Neural progenitor cell (in vitro differentiated cells): ENCODE data around the gene PROSER2. TPM values are rescaled to one million over a fixed set of nuclear protein-coding genes. Genes with fewer than 3 reads are reported as not detected.

Experiments used
- DNase-seq: peaks from one replicate; pipeline ENCODE4 v3.0.0-alpha.2; 2016; ENCODE audit warnings: low spot score
- H2AFZ ChIP-seq: fragments of 200-600 bp; sonication (generic); replicated peaks from 2 replicates; pipeline ENCODE4 v1.6.1; 2016; ENCODE audit warnings: antibody characterized with exemption
- H3F3A ChIP-seq: fragments of 200-600 bp; sonication (generic); 2 replicates; pipeline ENCODE4 v1.6.1; 2016; ENCODE audit warnings: antibody characterized with exemption, low read depth
- H3K27ac ChIP-seq: fragments of 200-600 bp; sonication (generic); 2 replicates; pipeline ENCODE4 v1.5.1; 2016; ENCODE audit warnings: mild to moderate bottlenecking
- H3K27me3 ChIP-seq: fragments of 200-600 bp; sonication (generic); 2 replicates; pipeline ENCODE4 v1.6.1; 2016; ENCODE audit warnings: mild to moderate bottlenecking, moderate library complexity
- H3K36me3 ChIP-seq: fragments of 200-600 bp; sonication (generic); 2 replicates; pipeline ENCODE4 v1.5.1; 2016
- H3K4me1 ChIP-seq: fragments of 200-600 bp; sonication (generic); 2 replicates; pipeline ENCODE4 v1.6.1; 2016; ENCODE audit warnings: mixed run types
- H3K4me2 ChIP-seq: fragments of 200-600 bp; sonication (generic); 2 replicates; pipeline ENCODE4 v1.6.1; 2016
- H3K4me3 ChIP-seq: fragments of 200-600 bp; sonication (generic); 2 replicates; pipeline ENCODE4 v1.5.1; 2016
- H3K79me2 ChIP-seq: fragments of 200-600 bp; sonication (generic); 2 replicates; pipeline ENCODE4 v1.6.1; 2016; ENCODE audit warnings: low read depth
- H3K9ac ChIP-seq: fragments of 200-600 bp; sonication (generic); 2 replicates; pipeline ENCODE4 v1.6.1; 2016
- H3K9me3 ChIP-seq: fragments of 200-600 bp; sonication (generic); 2 replicates; pipeline ENCODE4 v1.5.1; 2016; ENCODE audit warnings: low read depth
- H4K20me1 ChIP-seq: fragments of 200-600 bp; sonication (generic); 2 replicates; pipeline ENCODE4 v1.6.1; 2016; ENCODE audit warnings: low read depth
- H3K27ac Mint-ChIP-seq: 3 replicates; pipeline ENCODE4 v1.8.0; 2021; ENCODE audit warnings: mixed read lengths
- H3K27me3 Mint-ChIP-seq: 2 replicates; pipeline ENCODE4 v1.8.0; 2022; ENCODE audit warnings: low read depth, mild to moderate bottlenecking, inconsistent platforms, moderate library complexity, mixed read lengths; ENCODE audit not compliant: insufficient read depth
- H3K36me3 Mint-ChIP-seq: 3 replicates; pipeline ENCODE4 v1.8.0; 2021; ENCODE audit warnings: mixed read lengths
- H3K4me1 Mint-ChIP-seq: 3 replicates; pipeline ENCODE4 v1.8.0; 2021; ENCODE audit warnings: mixed read lengths
- H3K4me3 Mint-ChIP-seq: 3 replicates; pipeline ENCODE4 v1.8.0; 2021; ENCODE audit warnings: mild to moderate bottlenecking, moderate library complexity, mixed read lengths
- H3K9me3 Mint-ChIP-seq: 3 replicates; pipeline ENCODE4 v1.8.0; 2020; ENCODE audit warnings: mixed read lengths
- CTCF ChIP-seq: fragments of 200-600 bp; sonication (generic); IDR thresholded peaks from 2 replicates; pipeline ENCODE4 v1.5.1; 2017; ENCODE audit warnings: antibody characterized with exemption, mild to moderate bottlenecking
- EZH2 ChIP-seq: fragments of 200-600 bp; sonication (generic); IDR thresholded peaks from 2 replicates; pipeline ENCODE4 v1.6.1; 2017; ENCODE audit warnings: antibody characterized with exemption, mild to moderate bottlenecking, moderate library complexity
- EZH2phosphoT487 ChIP-seq: fragments of 200-600 bp; sonication (generic); IDR thresholded peaks from 2 replicates; pipeline ENCODE4 v1.6.1; 2017; ENCODE audit warnings: antibody characterized with exemption
- total RNA-seq: library from RNA; depleted of rRNA; stranded (reverse); fragments of >200 nt; gene quantifications from 2 replicates; pipeline ENCODE4 v1.2.3, GENCODE V29; 2015; ENCODE audit warnings: low replicate concordance

The PROSER2 gene
- total RNA-seq, 1 donor from 2014 or later = 2.3 TPM

- Histone ChIP-seq H3K27ac (no peak overlapping the region), H3K9me3 (no peaks in the 10 kb centered on the region), H3F3A (no peaks in the 10 kb centered on the region), H3K36me3 (no peaks in the 10 kb centered on the region), H3K4me1 (no peaks in the 10 kb centered on the region), H4K20me1 (no peaks in the 10 kb centered on the region), H3K27me3 (no peaks in the 10 kb centered on the region), H3K79me2 (no peaks in the 10 kb centered on the region), H2AFZ (no peak overlapping the region), H3K9ac (no peak overlapping the region), H3K4me3 (no peak overlapping the region), H3K4me2 (no peak overlapping the region)
- Mint-ChIP-seq H3K27ac (no peak overlapping the region), H3K9me3 (no peaks in the 10 kb centered on the region), H3K4me3 (no peak overlapping the region), H3K4me1 (no peaks in the 10 kb centered on the region), H3K27me3 (peaks cover 2% of the 10 kb centered on the region), H3K36me3 (peaks cover 2% of the 10 kb centered on the region)
- TF ChIP-seq EZH2phosphoT487 = no peak
- peak; percentile 29 for TF ChIP-seq CTCF
- TF ChIP-seq EZH2 = no peak
- no peak for DNase-seq
These were observed 30.3 kb downstream of the PROSER2 start for GRCh38 chr10:11853468-11853867.

GRCh38 chr10:11854301-11854700, 31.1 kb downstream of the PROSER2 start:
- no peak overlapping the region for H3K4me2 ChIP-seq
- H3K9ac ChIP-seq = no peak overlapping the region
- H3K36me3 Mint-ChIP-seq = peaks cover 2% of the 10 kb centered on the region
- H3K4me3 ChIP-seq = no peak overlapping the region
- no peaks in the 10 kb centered on the region for H3K36me3 ChIP-seq
- no peak for DNase-seq
- H3K27me3 Mint-ChIP-seq = peaks cover 2% of the 10 kb centered on the region
- no peak overlapping the region for H2AFZ ChIP-seq
- no peaks in the 10 kb centered on the region for H3K79me2 ChIP-seq
- no peaks in the 10 kb centered on the region for H3K4me1 ChIP-seq
- no peak overlapping the region for H3K27ac Mint-ChIP-seq
- no peaks in the 10 kb centered on the region for H3F3A ChIP-seq
- H3K4me3 Mint-ChIP-seq = no peak overlapping the region
- H3K9me3 ChIP-seq = no peaks in the 10 kb centered on the region
- TF ChIP-seq EZH2phosphoT487 (no peak), EZH2 (no peak), CTCF (no peak)
- H3K27me3 ChIP-seq = no peaks in the 10 kb centered on the region
- no peaks in the 10 kb centered on the region for H4K20me1 ChIP-seq
- no peak overlapping the region for H3K27ac ChIP-seq
- H3K4me1 Mint-ChIP-seq = no peaks in the 10 kb centered on the region
- no peaks in the 10 kb centered on the region for H3K9me3 Mint-ChIP-seq

GRCh38 chr10:11856089-11856488, 32.9 kb downstream of the PROSER2 start:
- H4K20me1 ChIP-seq = no peaks in the 10 kb centered on the region
- no peak overlapping the region for H3K9ac ChIP-seq
- TF ChIP-seq EZH2 (no peak), EZH2phosphoT487 (no peak), CTCF (no peak)
- H3K4me3 ChIP-seq = no peak overlapping the region
- H3K4me3 Mint-ChIP-seq = no peak overlapping the region
- no peak overlapping the region for H3K27ac Mint-ChIP-seq
- H3K27me3 ChIP-seq = no peaks in the 10 kb centered on the region
- no peaks in the 10 kb centered on the region for H3K79me2 ChIP-seq
- H3K27me3 Mint-ChIP-seq = peaks cover 2% of the 10 kb centered on the region
- H3K9me3 ChIP-seq = no peaks in the 10 kb centered on the region
- H3K4me1 Mint-ChIP-seq = no peaks in the 10 kb centered on the region
- no peak overlapping the region for H3K27ac ChIP-seq
- DNase-seq = no peak
- no peaks in the 10 kb centered on the region for H3K4me1 ChIP-seq
- no peaks in the 10 kb centered on the region for H3K9me3 Mint-ChIP-seq
- H3K4me2 ChIP-seq = no peak overlapping the region
- no peak overlapping the region for H2AFZ ChIP-seq
- no peaks in the 10 kb centered on the region for H3K36me3 ChIP-seq
- no peaks in the 10 kb centered on the region for H3F3A ChIP-seq
- peaks cover 2% of the 10 kb centered on the region for H3K36me3 Mint-ChIP-seq
